AG08396 (cell line): Measurements from ENCODE around the gene TUBB4A.
A peak's percentile ranks its signal among the peaks of the same experiment; 100 is the strongest.

ENCODE experiments used
- DNase-seq: peaks from one replicate; pipeline ENCODE4 v3.0.0; 2012; ENCODE audit warnings: low spot score, mixed read lengths

TUBB4A gene

GRCh38 chr19:6466526-6467248, 35.4 kb downstream of the TUBB4A start:
- no peak for DNase-seq

- DNase-seq: no peak
These were observed 36.4 kb downstream of the TUBB4A start for GRCh38 chr19:6465663-6466062.

GRCh38 chr19:6465006-6465405, 37.1 kb downstream of the TUBB4A start:
- peak; percentile 12 for DNase-seq

GRCh38 chr19:6464070-6464873, 37.8 kb downstream of the TUBB4A start, which contains the start of gene CRB3:
TSS of gene CRB3 (plus strand) at chr19:6464271. CDS start at chr19:6464702, 431 bp downstream.
- DNase-seq: no peak

GRCh38 chr19:6460099-6460884, 41.8 kb downstream of the TUBB4A start:
- DNase-seq: peak; percentile 98

GRCh38 chr19:6459262-6460098, 42.6 kb downstream of the TUBB4A start, which contains the start of gene SLC25A23:
TSS of gene SLC25A23 (minus strand) at chr19:6459792. CDS start at chr19:6459628, 164 bp downstream.
- peak; percentile 91 for DNase-seq

- DNase-seq: peak; percentile 27
These were observed 43.3 kb downstream of the TUBB4A start for GRCh38 chr19:6458695-6459261.

GRCh38 chr19:6457958-6458694, 44.0 kb downstream of the TUBB4A start:
- DNase-seq: peak; percentile 47

- DNase-seq: no peak
These were observed 46.2 kb downstream of the TUBB4A start for GRCh38 chr19:6455924-6456323.

GRCh38 chr19:6453951-6454565, 48.1 kb downstream of the TUBB4A start:
- DNase-seq: no peak

GRCh38 chr19:6452899-6453298, 49.2 kb downstream of the TUBB4A start:
- DNase-seq: no peak

GRCh38 chr19:6452223-6452614, 49.9 kb downstream of the TUBB4A start:
- DNase-seq: no peak

GRCh38 chr19:6451583-6452222, 50.4 kb downstream of the TUBB4A start:
- no peak for DNase-seq

GRCh38 chr19:6450166-6450565, 51.9 kb downstream of the TUBB4A start:
- DNase-seq: no peak

- DNase-seq: no peak
These were observed 54.1 kb downstream of the TUBB4A start for GRCh38 chr19:6448045-6448444.

- no peak for DNase-seq
These were observed 55.7 kb downstream of the TUBB4A start for GRCh38 chr19:6446452-6446851.
